Kidney (tissue), 14 donors: ENCODE data around the gene ZNF423. TPM values are rescaled to one million over a fixed set of nuclear protein-coding genes. Genes with fewer than 3 reads are reported as not detected.

ENCODE experiments used
- DNase-seq, 5 donors: peaks; one replicate each; pipeline ENCODE4 v3.0.0-alpha.2; 2013 to 2020
- FAIRE-seq: peaks from 2 replicates; lab custom pipeline; 2012; peaks lifted over from hg19 to GRCh38; lab: Jason Lieb, UNC
- H3K27ac ChIP-seq, 2 donors: one replicate each; pipeline ENCODE4 v1.7.0; 2013; ENCODE audit warnings: low read depth in 2 of 2, low read length in 2 of 2, inconsistent platforms in 1 of 2
- H3K27me3 ChIP-seq: one replicate; pipeline ENCODE4 v1.7.1; 2013; ENCODE audit warnings: low read length, inconsistent platforms; ENCODE audit not compliant: control insufficient read depth, insufficient read depth
- H3K36me3 ChIP-seq, 3 donors: one replicate each; pipeline versions ENCODE4 v1.7.0 to v1.7.1; 2013; ENCODE audit warnings: low read length in 3 of 3, control low read depth in 1 of 3, inconsistent platforms in 1 of 3; ENCODE audit not compliant: insufficient read depth in 3 of 3, control insufficient read depth in 2 of 3
- H3K4me1 ChIP-seq, 3 donors: one replicate each; pipeline versions ENCODE4 v1.7.0 to v1.7.1; 2013; ENCODE audit warnings: low read length in 3 of 3, inconsistent platforms in 1 of 3, low read depth in 1 of 3; ENCODE audit not compliant: control insufficient read depth in 2 of 3, insufficient read depth in 2 of 3
- H3K4me3 ChIP-seq, 3 donors: one replicate each; pipeline versions ENCODE4 v1.7.0 to v1.8.1; 2013; ENCODE audit warnings: low read length in 3 of 3, control low read depth in 1 of 3, inconsistent platforms in 1 of 3
- H3K9ac ChIP-seq, 3 donors: one replicate each; pipeline versions ENCODE4 v1.7.0 to v1.7.1; 2013; ENCODE audit warnings: low read length in 3 of 3, control low read depth in 1 of 3, inconsistent platforms in 1 of 3
- H3K9me3 ChIP-seq, 3 donors: one replicate each; pipeline versions ENCODE4 v1.7.0 to v1.7.1; 2013; ENCODE audit warnings: low read length in 3 of 3, control low read depth in 1 of 3, inconsistent platforms in 1 of 3; ENCODE audit not compliant: control insufficient read depth in 2 of 3, insufficient read depth in 1 of 3
- intact Hi-C: fragments of 100-400 bp; cut with DNase I; formaldehyde crosslinking; loops from one replicate; pipeline ENCODE4 v1.11.1; 2022
- polyA plus RNA-seq: library from polyadenylated mRNA; stranded (reverse); fragments of 350-450 nt; fragmentation: Illumina TruSeq; extraction: RNeasy Lipid Tissue Mini Kit (QIAGEN cat#74804); gene quantifications from one replicate; pipeline ENCODE4 v1.2.3, GENCODE V29; 2014; ENCODE audit warnings: low read depth, low replicate concordance; ENCODE audit not compliant: insufficient read depth
- total RNA-seq: library from RNA; stranded (reverse); fragmentation: NEBNext Ultra II Directional; extraction: Animal tissue kit (Norgen Biotek cat#: 25700); gene quantifications from one replicate; pipeline ENCODE4 v1.2.1, GENCODE V29; 2021
- TF ChIP-seq, protein P1 (sequence below): IDR thresholded peaks from 3 replicates; pipeline ENCODE4 v1.5.1; 2012; ENCODE audit warnings: mild to moderate bottlenecking, moderate library complexity, borderline replicate concordance; ENCODE audit not compliant: insufficient read depth; ENCODE audit errors: extremely low read depth
- donor health status: control.
- donor health status: control.
- donor health status: control.
- donor health status: control.
- donor health status: control.
- donor health status: DM: yes; HTN: yes; CAD: no.
- donor health status: Normal renal cell carcinoma (clear cell type).

ZNF423 gene
- total and polyA plus RNA-seq, 2 donors from 2014 or later = 2.0 to 8.4 TPM

DNA sequence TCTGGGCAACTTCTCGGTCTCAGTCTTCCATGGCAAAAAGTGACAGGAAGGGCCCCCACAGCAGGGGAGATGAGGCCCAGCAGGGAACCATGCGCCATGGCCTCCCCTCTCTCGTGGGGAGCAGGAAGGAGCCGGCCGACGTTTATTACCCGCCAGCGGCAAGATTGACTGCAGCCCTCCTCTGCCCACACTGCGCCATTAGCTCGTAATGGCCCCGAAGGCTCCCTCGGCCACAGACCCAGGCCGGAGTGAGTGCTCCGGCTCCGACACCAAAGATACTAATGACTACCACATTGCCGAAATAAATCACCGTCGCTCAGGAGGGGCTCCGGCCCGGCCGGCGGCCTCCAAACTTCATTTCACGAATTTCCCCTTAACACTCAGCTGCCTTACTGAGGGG lies 255.4 kb downstream of the ZNF423 start:
- peak in 4 of 5 donors; percentile 80 to 88 (median 83) for DNase-seq
- Histone ChIP-seq H3K9ac (no peak overlapping the region), H3K4me3 (no peak overlapping the region), H3K4me1 (peaks cover 10 to 12% (median 11%) of the 10 kb centered on the region in 3 donors), H3K36me3 (no peaks in the 10 kb centered on the region), H3K27ac (no peak overlapping the region), H3K9me3 (no peaks in the 10 kb centered on the region), H3K27me3 (no peaks in the 10 kb centered on the region)
- TF ChIP-seq, protein P1, sequence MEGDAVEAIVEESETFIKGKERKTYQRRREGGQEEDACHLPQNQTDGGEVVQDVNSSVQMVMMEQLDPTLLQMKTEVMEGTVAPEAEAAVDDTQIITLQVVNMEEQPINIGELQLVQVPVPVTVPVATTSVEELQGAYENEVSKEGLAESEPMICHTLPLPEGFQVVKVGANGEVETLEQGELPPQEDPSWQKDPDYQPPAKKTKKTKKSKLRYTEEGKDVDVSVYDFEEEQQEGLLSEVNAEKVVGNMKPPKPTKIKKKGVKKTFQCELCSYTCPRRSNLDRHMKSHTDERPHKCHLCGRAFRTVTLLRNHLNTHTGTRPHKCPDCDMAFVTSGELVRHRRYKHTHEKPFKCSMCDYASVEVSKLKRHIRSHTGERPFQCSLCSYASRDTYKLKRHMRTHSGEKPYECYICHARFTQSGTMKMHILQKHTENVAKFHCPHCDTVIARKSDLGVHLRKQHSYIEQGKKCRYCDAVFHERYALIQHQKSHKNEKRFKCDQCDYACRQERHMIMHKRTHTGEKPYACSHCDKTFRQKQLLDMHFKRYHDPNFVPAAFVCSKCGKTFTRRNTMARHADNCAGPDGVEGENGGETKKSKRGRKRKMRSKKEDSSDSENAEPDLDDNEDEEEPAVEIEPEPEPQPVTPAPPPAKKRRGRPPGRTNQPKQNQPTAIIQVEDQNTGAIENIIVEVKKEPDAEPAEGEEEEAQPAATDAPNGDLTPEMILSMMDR = no peak
- intact Hi-C loops = no loop called here
- no peak for FAIRE-seq

DNA sequence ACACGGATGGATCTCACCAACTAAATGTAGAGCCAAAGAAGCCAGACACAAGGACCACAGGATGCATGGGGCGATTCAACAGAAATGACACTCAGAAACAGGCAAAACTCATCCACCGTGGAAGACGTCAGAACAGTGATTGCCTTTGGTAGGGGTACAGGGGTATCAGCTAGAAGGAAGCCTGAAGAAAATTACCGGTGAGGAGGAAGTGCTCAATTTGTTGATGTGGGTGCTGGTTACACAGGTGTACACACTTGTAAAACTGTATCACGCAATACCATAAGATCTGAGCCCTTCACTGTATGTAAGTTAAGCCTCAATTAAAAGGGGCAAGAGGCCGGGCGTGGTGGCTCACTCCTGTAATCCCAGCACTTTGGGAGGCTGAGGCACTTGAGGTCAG lies 256.2 kb downstream of the ZNF423 start:
- H3K4me1 ChIP-seq = peaks cover 10 to 13% (median 12%) of the 10 kb centered on the region in 3 donors
- FAIRE-seq = no peak

GRCh38 chr16:49599281-49599680 lies 256.6 kb downstream of the ZNF423 start:
- FAIRE-seq = no peak
- no peaks in the 10 kb centered on the region for H3K36me3 ChIP-seq
- H3K9ac ChIP-seq = no peak overlapping the region
- no peaks in the 10 kb centered on the region for H3K27me3 ChIP-seq
- peaks cover 10 to 15% (median 12%) of the 10 kb centered on the region in 3 donors for H3K4me1 ChIP-seq
- intact Hi-C loops = no loop called here
- no peaks in the 10 kb centered on the region for H3K9me3 ChIP-seq
- no peak overlapping the region for H3K27ac ChIP-seq
- TF ChIP-seq, protein P1 = no peak
- DNase-seq = peak in 1 of 5 donors; percentile 22
- no peak overlapping the region for H3K4me3 ChIP-seq

More for the DNA sequence above, 256.2 kb downstream of the ZNF423 start:
- H3K4me3 ChIP-seq = no peak overlapping the region
- H3K9me3 ChIP-seq = no peaks in the 10 kb centered on the region
- no peak overlapping the region for H3K27ac ChIP-seq
- H3K9ac ChIP-seq = no peak overlapping the region
- intact Hi-C loops = no loop called here
- DNase-seq = peak in 1 of 5 donors; percentile 18
- H3K36me3 ChIP-seq = no peaks in the 10 kb centered on the region
- H3K27me3 ChIP-seq = no peaks in the 10 kb centered on the region
- TF ChIP-seq, protein P1 = no peak
